NCI-H82 treated with DMSO at 0.1 percent for 48 hours (cell line): ENCODE data around the gene KIF12.

Experiments used
- DNase-seq: peaks from one replicate; lab custom pipeline; 2025; ENCODE audit not compliant: unreplicated experiment; lab: John Stamatoyannopoulos, UW

Gene KIF12

GRCh38 chr9:114070188-114071103 lies 28.6 kb downstream of the KIF12 start:
- no peak for DNase-seq

- DNase-seq, result no peak
Observed at GRCh38 chr9:114069476-114070187, 29.5 kb downstream of the KIF12 start.

- DNase-seq, result no peak
Observed at GRCh38 chr9:114065304-114065703, 33.8 kb downstream of the KIF12 start.

GRCh38 chr9:114061830-114062474 lies 37.1 kb downstream of the KIF12 start:
- no peak for DNase-seq

GRCh38 chr9:114061292-114061691 lies 37.8 kb downstream of the KIF12 start:
- no peak for DNase-seq

- DNase-seq, result no peak
Observed at GRCh38 chr9:114060711-114061110, 38.4 kb downstream of the KIF12 start.

- DNase-seq, result no peak
Observed at GRCh38 chr9:114060070-114060469, 39.0 kb downstream of the KIF12 start.

- DNase-seq, result no peak
Observed at GRCh38 chr9:114059047-114059803, 39.9 kb downstream of the KIF12 start.

GRCh38 chr9:114058688-114059046 lies 40.4 kb downstream of the KIF12 start:
- no peak for DNase-seq

GRCh38 chr9:114057161-114057885 lies 41.8 kb downstream of the KIF12 start:
- DNase-seq, result no peak

GRCh38 chr9:114056527-114056926 lies 42.6 kb downstream of the KIF12 start:
- DNase-seq, result no peak

GRCh38 chr9:114055894-114056293 lies 43.2 kb downstream of the KIF12 start:
- DNase-seq, result no peak

- DNase-seq, result no peak
Observed at GRCh38 chr9:114055061-114055460, 44.0 kb downstream of the KIF12 start.

GRCh38 chr9:114054191-114054690 lies 44.9 kb downstream of the KIF12 start:
- no peak for DNase-seq

GRCh38 chr9:114053246-114054005 lies 45.7 kb downstream of the KIF12 start:
- DNase-seq, result no peak

- no peak for DNase-seq
Observed at GRCh38 chr9:114051706-114052105, 47.4 kb downstream of the KIF12 start.

- no peak for DNase-seq
Observed at GRCh38 chr9:114051281-114051680, 47.8 kb downstream of the KIF12 start.

- DNase-seq, result no peak
Observed at GRCh38 chr9:114050646-114051045, 48.4 kb downstream of the KIF12 start.

- no peak for DNase-seq
Observed at GRCh38 chr9:114050226-114050568, 48.9 kb downstream of the KIF12 start.
